ENCODE data around the gene ABCC4.

The ABCC4 gene

DNA sequence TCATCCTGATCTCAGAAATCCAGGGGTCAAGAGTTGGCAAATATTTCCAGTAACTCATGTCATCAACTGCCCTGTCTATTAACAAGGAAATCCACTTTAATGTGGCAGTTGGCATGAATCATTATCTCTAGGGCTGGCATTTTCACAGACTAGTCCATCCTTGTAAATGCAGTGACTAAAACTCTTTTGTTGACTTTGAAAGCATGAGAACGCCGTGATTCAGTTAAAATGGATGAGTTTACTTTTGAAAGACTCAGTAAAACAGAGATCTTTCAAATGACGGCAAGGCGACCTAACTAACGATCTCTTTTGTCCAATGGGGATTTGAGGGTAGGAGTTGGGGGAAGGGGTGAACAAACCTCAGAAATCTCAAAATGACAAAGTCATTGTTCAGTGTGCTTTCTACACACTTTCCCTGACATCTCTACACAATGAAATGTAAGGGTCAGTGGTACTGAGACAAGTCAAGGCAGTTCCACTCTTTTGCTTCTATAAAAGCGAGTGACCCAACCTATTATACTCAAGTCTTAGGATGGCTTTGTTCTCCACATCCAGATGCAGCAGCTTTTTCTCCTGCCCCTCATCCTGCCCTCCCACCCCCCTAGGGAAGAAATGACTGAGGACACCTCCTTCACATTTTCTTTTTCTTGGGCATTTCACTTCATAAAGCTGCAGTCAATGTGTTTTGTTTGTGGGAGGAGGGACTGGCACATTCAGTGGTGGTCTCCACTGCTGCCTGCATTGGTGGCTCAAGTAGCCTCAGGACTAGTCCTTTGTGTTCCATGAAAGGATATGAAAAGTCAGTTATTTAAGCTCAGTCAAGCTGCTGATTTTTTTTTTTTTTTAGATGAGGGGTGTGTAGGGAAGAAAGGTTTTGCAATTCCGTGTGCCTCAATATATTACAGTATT lies 200.5 kb downstream of the ABCC4 start:
- Histone ChIP-seq H3K4me1 (ENCODE audit: control insufficient read depth, insufficient read depth, low read length) (no peaks in the 10 kb centered on the region), H3K4me3 (ENCODE audit: low read length) (no peak overlapping the region), H3K27me3 (replicated peaks; ENCODE audit: control insufficient read depth, insufficient read depth, low read length) (no peaks in the 10 kb centered on the region), H3K36me3 (ENCODE audit: control insufficient read depth, insufficient read depth, low read length, severe bottlenecking) (no peaks in the 10 kb centered on the region), H3K9me3 (ENCODE audit: control insufficient read depth, low read length) (peaks cover 6% of the 10 kb centered on the region), H3K9ac (ENCODE audit: low read length) (no peak overlapping the region)
- peak; percentile 45 for DNase-seq (ENCODE audit: low read depth)

DNA sequence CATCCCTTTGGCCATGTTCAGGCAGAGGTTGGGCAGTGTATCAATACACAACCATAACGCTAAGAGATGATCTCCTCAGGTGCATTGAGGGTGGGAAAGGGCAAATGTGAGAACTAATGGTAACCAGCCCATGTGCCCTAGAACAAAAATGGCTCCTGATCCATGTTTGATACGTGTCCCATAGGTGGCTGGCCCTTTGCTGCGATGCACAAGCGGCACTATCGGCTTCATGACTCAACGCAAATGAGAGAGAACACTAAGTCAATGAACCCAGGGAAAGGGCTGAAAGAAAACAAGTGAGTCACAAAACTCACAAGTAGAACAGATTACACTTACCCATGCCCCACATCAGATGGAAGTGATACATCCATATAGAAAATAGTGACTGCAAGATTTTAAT lies 201.7 kb downstream of the ABCC4 start:
- peaks cover 6% of the 10 kb centered on the region for H3K9me3 ChIP-seq (ENCODE audit: control insufficient read depth, low read length)

DNA sequence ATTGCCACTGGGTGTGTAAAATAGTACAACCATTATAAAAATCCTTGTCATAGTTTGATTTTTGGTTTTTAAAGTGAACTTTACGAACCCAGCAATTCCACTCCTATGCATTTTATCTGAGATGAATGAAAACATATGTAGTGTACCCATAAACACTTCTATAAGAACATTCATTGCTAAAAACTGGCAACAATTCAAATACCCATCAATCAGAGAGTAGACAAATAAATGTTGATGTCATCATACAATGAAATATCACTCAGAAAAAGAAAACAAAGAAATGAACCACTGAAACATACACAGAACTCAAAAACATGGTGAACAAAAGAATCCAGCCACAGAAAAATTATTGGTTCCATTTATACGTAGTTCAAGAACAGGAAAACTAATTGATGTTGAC lies 202.3 kb downstream of the ABCC4 start:
- Histone ChIP-seq H3K4me1 (ENCODE audit: control insufficient read depth, insufficient read depth, low read length) (no peaks in the 10 kb centered on the region), H3K27me3 (replicated peaks; ENCODE audit: control insufficient read depth, insufficient read depth, low read length) (no peaks in the 10 kb centered on the region), H3K36me3 (ENCODE audit: control insufficient read depth, insufficient read depth, low read length, severe bottlenecking) (no peaks in the 10 kb centered on the region), H3K9me3 (ENCODE audit: control insufficient read depth, low read length) (peaks cover 6% of the 10 kb centered on the region), H3K9ac (ENCODE audit: low read length) (no peak overlapping the region), H3K4me3 (ENCODE audit: low read length) (no peak overlapping the region)
- no peak for DNase-seq (ENCODE audit: low read depth)

More for the DNA sequence above, 201.7 kb downstream of the ABCC4 start:
- DNase-seq (ENCODE audit: low read depth) = no peak
- H3K27me3 ChIP-seq (replicated peaks; ENCODE audit: control insufficient read depth, insufficient read depth, low read length) = no peaks in the 10 kb centered on the region
- no peak overlapping the region for H3K4me3 ChIP-seq (ENCODE audit: low read length)
- H3K36me3 ChIP-seq (ENCODE audit: control insufficient read depth, insufficient read depth, low read length, severe bottlenecking) = no peaks in the 10 kb centered on the region
- H3K9ac ChIP-seq (ENCODE audit: low read length) = no peak overlapping the region
- no peaks in the 10 kb centered on the region for H3K4me1 ChIP-seq (ENCODE audit: control insufficient read depth, insufficient read depth, low read length)

DNA sequence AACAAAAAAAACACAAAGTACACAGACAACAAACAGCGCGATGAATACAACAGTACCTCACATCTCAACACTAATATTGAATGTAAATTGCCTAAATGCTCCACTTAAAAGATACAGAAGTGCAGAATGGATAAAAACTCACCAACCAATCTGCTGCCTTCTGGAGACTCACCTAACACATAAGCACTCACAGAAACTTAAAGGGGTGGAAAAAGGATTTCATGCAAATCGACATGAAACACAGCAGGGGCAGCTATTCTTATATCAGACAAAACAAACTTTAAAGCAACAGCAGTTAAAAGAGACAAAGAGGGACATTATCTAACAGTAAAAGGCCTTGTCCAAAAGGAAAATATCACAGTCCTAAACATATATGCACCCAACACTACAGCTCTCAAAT lies 209.5 kb downstream of the ABCC4 start:
- H3K9me3 ChIP-seq (ENCODE audit: control insufficient read depth, low read length) = peaks cover under 1% of the 10 kb centered on the region
- H3K4me3 ChIP-seq (ENCODE audit: low read length) = no peak overlapping the region
- DNase-seq (ENCODE audit: low read depth) = no peak
- no peaks in the 10 kb centered on the region for H3K4me1 ChIP-seq (ENCODE audit: control insufficient read depth, insufficient read depth, low read length)
- no peaks in the 10 kb centered on the region for H3K27me3 ChIP-seq (replicated peaks; ENCODE audit: control insufficient read depth, insufficient read depth, low read length)
- no peaks in the 10 kb centered on the region for H3K36me3 ChIP-seq (ENCODE audit: control insufficient read depth, insufficient read depth, low read length, severe bottlenecking)
- no peak overlapping the region for H3K9ac ChIP-seq (ENCODE audit: low read length)

DNA sequence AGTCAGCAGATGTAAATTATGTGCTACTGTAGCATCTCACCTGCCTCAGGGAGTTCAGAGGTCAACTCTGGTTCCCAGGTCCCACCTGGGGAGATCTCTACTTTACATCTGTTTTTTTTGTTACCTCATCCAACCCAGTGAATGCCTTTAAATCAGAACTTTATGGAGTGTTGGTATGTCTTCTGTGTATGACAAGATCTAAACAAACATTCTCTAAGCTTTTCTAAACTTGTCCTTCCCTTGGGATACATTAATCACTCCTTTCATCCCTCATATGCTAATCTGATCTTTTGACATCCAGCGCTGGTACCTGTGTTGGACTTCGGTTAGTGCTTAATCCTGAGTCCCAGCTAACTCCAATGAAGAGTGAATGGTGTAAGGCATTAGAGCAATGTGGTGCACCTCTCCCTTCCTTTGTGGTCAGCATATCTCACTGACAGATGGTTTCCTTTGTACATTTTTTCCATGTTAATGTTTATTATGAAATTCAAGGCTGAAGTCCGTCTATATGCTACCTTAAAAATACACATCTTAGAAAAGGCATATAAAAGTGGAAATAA lies 213.4 kb downstream of the ABCC4 start:
- no peaks in the 10 kb centered on the region for H3K36me3 ChIP-seq (ENCODE audit: control insufficient read depth, insufficient read depth, low read length, severe bottlenecking)
- no peak overlapping the region for H3K4me3 ChIP-seq (ENCODE audit: low read length)
- no peaks in the 10 kb centered on the region for H3K4me1 ChIP-seq (ENCODE audit: control insufficient read depth, insufficient read depth, low read length)
- no peaks in the 10 kb centered on the region for H3K27me3 ChIP-seq (replicated peaks; ENCODE audit: control insufficient read depth, insufficient read depth, low read length)
- H3K9me3 ChIP-seq (ENCODE audit: control insufficient read depth, low read length) = no peaks in the 10 kb centered on the region
- H3K9ac ChIP-seq (ENCODE audit: low read length) = no peak overlapping the region
- peak; percentile 15 for DNase-seq (ENCODE audit: low read depth)

DNA sequence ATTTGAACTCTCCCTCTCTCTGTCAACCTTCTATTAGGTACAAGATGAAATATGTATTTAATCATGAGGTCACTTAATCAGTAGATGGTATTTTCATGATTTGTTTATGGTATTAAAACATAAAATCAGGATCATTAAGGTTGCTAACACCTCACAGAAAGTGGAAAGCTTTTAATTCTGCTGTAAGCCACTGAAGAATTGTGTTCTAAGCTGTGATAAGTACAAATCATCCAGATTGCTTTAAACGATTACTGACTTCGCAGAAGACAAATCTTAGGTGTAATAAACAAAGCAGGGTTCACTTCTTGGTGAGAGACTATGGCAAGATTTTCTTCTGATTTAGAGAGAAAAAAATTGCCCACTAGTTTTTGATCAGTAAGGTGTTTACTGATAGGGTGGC lies 214.5 kb downstream of the ABCC4 start:
- no peaks in the 10 kb centered on the region for H3K36me3 ChIP-seq (ENCODE audit: control insufficient read depth, insufficient read depth, low read length, severe bottlenecking)
- no peak for DNase-seq (ENCODE audit: low read depth)
- H3K9ac ChIP-seq (ENCODE audit: low read length) = no peak overlapping the region

DNA sequence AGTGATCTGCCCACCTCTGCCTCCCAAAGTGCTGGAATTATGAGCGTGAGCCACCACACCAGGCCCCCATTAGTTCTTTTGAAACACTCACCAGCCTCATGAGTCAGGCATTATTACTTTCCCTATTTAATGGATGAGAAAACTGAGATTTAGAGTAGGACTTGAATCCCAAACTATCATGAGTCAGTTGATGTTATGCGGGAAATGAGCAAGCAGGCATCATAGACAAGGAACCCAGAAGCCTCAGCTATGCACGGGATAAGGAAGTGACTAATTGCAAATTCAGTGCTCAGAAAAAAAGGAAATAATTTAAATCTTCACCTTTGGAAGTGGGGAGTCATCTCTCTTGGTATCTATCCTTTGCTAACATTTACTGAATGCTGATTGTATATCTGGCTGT lies 217.5 kb downstream of the ABCC4 start:
- no peaks in the 10 kb centered on the region for H3K9me3 ChIP-seq (ENCODE audit: control insufficient read depth, low read length)
- no peak overlapping the region for H3K9ac ChIP-seq (ENCODE audit: low read length)
- H3K27me3 ChIP-seq (replicated peaks; ENCODE audit: control insufficient read depth, insufficient read depth, low read length) = no peaks in the 10 kb centered on the region
- H3K36me3 ChIP-seq (ENCODE audit: control insufficient read depth, insufficient read depth, low read length, severe bottlenecking) = no peaks in the 10 kb centered on the region
- no peak for DNase-seq (ENCODE audit: low read depth)
- no peak overlapping the region for H3K4me3 ChIP-seq (ENCODE audit: low read length)
- H3K4me1 ChIP-seq (ENCODE audit: control insufficient read depth, insufficient read depth, low read length) = no peaks in the 10 kb centered on the region

More for the DNA sequence above, 214.5 kb downstream of the ABCC4 start:
- no peaks in the 10 kb centered on the region for H3K9me3 ChIP-seq (ENCODE audit: control insufficient read depth, low read length)
- no peak overlapping the region for H3K4me3 ChIP-seq (ENCODE audit: low read length)
- no peaks in the 10 kb centered on the region for H3K27me3 ChIP-seq (replicated peaks; ENCODE audit: control insufficient read depth, insufficient read depth, low read length)
- H3K4me1 ChIP-seq (ENCODE audit: control insufficient read depth, insufficient read depth, low read length) = no peaks in the 10 kb centered on the region

DNA sequence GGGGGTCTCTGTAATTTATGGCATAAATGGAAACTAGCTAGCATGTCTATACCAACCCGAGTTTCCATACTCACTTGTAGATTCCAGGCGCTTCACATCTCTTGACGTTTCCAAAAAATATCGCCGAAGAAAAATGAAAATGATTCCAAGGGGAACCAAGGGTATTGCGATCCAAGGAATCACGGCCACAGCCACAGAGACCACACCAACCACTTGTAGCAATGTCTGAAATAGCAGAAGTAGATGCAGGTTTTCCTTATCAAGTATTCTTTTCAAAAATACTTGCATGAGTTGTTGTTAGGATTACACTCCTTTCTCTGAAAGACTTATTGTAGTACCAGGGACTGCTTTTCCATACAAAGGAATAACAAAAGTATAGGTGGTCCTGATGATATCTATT lies 218.2 kb downstream of the ABCC4 start:
- Histone ChIP-seq H3K36me3 (ENCODE audit: control insufficient read depth, insufficient read depth, low read length, severe bottlenecking) (no peaks in the 10 kb centered on the region), H3K9me3 (ENCODE audit: control insufficient read depth, low read length) (no peaks in the 10 kb centered on the region), H3K27me3 (replicated peaks; ENCODE audit: control insufficient read depth, insufficient read depth, low read length) (no peaks in the 10 kb centered on the region), H3K4me3 (ENCODE audit: low read length) (no peak overlapping the region), H3K4me1 (ENCODE audit: control insufficient read depth, insufficient read depth, low read length) (no peaks in the 10 kb centered on the region), H3K9ac (ENCODE audit: low read length) (no peak overlapping the region)
- no peak for DNase-seq (ENCODE audit: low read depth)

DNA sequence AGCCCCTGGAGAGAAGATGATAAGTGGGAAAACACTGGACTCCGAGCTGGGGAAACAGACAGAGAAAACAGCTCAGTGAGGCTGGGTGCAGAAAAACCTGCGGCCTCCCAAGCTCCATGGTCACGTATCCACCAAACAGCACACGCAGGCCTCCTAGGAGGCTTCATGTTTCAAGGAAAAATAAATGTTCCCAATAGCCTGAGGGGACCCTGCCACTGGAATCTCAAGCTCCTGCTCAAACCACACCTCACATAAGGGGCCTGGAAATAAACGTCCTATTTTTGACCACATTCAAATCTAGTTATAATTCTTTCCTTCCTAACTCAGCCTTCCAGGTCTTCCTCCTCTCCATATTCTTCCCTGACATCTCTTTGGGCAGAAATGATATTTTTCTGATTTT lies 225.7 kb downstream of the ABCC4 start:
- Histone ChIP-seq H3K9me3 (ENCODE audit: control insufficient read depth, low read length) (no peaks in the 10 kb centered on the region), H3K9ac (ENCODE audit: low read length) (no peak overlapping the region), H3K27me3 (replicated peaks; ENCODE audit: control insufficient read depth, insufficient read depth, low read length) (no peaks in the 10 kb centered on the region), H3K4me1 (ENCODE audit: control insufficient read depth, insufficient read depth, low read length) (no peaks in the 10 kb centered on the region), H3K36me3 (ENCODE audit: control insufficient read depth, insufficient read depth, low read length, severe bottlenecking) (peaks cover 10% of the 10 kb centered on the region), H3K4me3 (ENCODE audit: low read length) (no peak overlapping the region)
- peak; percentile 48 for DNase-seq (ENCODE audit: low read depth)

DNA sequence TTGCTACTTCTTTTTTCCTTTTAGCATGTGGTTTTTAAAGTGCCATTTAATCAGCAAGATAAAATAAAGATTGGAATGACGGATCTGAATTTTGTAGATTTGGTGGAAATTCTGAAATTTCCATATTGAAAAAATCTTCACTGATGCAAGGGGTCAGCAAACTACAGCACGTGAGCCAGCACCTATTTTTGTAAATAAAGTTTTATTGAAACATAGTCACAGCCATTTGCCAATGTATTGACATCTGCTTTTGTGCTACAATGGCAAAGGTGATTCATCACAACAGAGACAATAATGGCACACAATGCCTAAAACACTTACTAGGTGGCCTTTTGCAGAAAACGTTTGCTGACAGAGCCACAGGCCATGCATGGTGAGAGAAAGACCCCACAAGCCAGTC lies 226.4 kb downstream of the ABCC4 start:
- DNase-seq (ENCODE audit: low read depth) = no peak
- Histone ChIP-seq H3K27me3 (replicated peaks; ENCODE audit: control insufficient read depth, insufficient read depth, low read length) (no peaks in the 10 kb centered on the region), H3K9me3 (ENCODE audit: control insufficient read depth, low read length) (no peaks in the 10 kb centered on the region), H3K36me3 (ENCODE audit: control insufficient read depth, insufficient read depth, low read length, severe bottlenecking) (peaks cover 13% of the 10 kb centered on the region), H3K9ac (ENCODE audit: low read length) (no peak overlapping the region), H3K4me3 (ENCODE audit: low read length) (no peak overlapping the region), H3K4me1 (ENCODE audit: control insufficient read depth, insufficient read depth, low read length) (no peaks in the 10 kb centered on the region)

DNA sequence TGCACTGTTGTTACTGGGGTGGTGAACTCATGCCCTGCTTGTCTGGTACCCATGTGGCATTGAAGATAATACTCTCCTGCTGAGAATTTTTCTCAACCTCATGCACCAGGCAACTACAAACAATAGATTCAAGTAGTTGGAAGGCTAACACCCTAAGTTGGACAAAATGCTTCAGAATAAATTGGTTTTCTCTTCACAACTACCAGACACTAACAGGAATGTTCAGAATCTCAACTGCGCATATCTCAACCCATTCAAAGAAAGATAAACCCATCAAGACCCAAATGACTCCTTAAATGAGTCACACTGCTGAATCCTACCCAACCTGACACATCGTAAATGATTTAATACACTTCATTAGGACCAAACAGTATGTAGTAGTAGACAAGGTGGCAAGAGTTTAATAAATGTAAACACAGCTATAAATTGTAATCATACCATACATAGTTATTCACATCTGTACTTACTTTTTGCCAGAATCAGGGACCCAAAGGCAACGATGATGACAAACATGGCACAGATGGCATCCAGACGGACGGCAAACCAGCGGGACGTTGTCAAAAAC lies 227.4 kb downstream of the ABCC4 start:
- Histone ChIP-seq H3K36me3 (ENCODE audit: control insufficient read depth, insufficient read depth, low read length, severe bottlenecking) (peaks cover 13% of the 10 kb centered on the region), H3K27me3 (replicated peaks; ENCODE audit: control insufficient read depth, insufficient read depth, low read length) (no peaks in the 10 kb centered on the region), H3K4me1 (ENCODE audit: control insufficient read depth, insufficient read depth, low read length) (no peaks in the 10 kb centered on the region), H3K9me3 (ENCODE audit: control insufficient read depth, low read length) (no peaks in the 10 kb centered on the region), H3K9ac (ENCODE audit: low read length) (no peak overlapping the region), H3K4me3 (ENCODE audit: low read length) (no peak overlapping the region)
- no peak for DNase-seq (ENCODE audit: low read depth)
